MCF 10A (cell line): ENCODE measurements around the gene MAT2A. TPM values are rescaled to one million over a fixed set of nuclear protein-coding genes. Genes with fewer than 3 reads are reported as not detected.

Source experiments
- BruUV-seq: library from RNA; stranded (reverse); fragments of 400-500 nt; replicated peaks from 2 replicates; lab custom pipeline; 2021; lab: Mats Ljungman, UMichigan
- CTCF ChIA-PET: fragments of 300-600 bp; sonication (Branson Sonifier 250); formaldehyde crosslinking; extraction: SDS; loops from one replicate; lab custom pipeline; 2021; ENCODE audit warnings: antibody characterized with exemption, inconsistent platforms; lab: Yijun Ruan, JAX
- POLR2A ChIA-PET: fragments of 300-600, 350-650 bp; sonication (Branson Sonifier 250); formaldehyde crosslinking; extraction: SDS; loops from one replicate; lab custom pipeline; 2020; ENCODE audit warnings: antibody characterized with exemption, inconsistent platforms; lab: Yijun Ruan, JAX
- DNase-seq: peaks from one replicate; pipeline ENCODE4 v3.0.0-alpha.2; 2018; ENCODE audit not compliant: unreplicated experiment
- H3K27ac Mint-ChIP-seq: one replicate; pipeline ENCODE4 v1.8.0; 2022; ENCODE audit warnings: mild to moderate bottlenecking, low read depth, mixed read lengths; ENCODE audit not compliant: unreplicated experiment
- H3K27me3 Mint-ChIP-seq: one replicate; pipeline ENCODE4 v1.8.0; 2022; ENCODE audit warnings: mixed read lengths; ENCODE audit not compliant: insufficient read depth, unreplicated experiment
- H3K36me3 Mint-ChIP-seq: one replicate; pipeline ENCODE4 v1.8.0; 2022; ENCODE audit warnings: mild to moderate bottlenecking, moderate library complexity, mixed read lengths; ENCODE audit not compliant: insufficient read depth, unreplicated experiment
- H3K4me1 Mint-ChIP-seq: one replicate; pipeline ENCODE4 v1.8.0; 2022; ENCODE audit warnings: mixed read lengths; ENCODE audit not compliant: insufficient read depth, unreplicated experiment
- H3K4me3 Mint-ChIP-seq: one replicate; pipeline ENCODE4 v1.8.0; 2022; ENCODE audit warnings: mild to moderate bottlenecking, moderate library complexity, mixed read lengths; ENCODE audit not compliant: unreplicated experiment
- H3K9me3 Mint-ChIP-seq: one replicate; pipeline ENCODE4 v1.8.0; 2022; ENCODE audit warnings: mixed read lengths; ENCODE audit not compliant: unreplicated experiment
- CTCF ChIP-seq: fragments of 200-600 bp; IDR thresholded peaks from one replicate; pipeline ENCODE4 v1.8.0; 2022; ENCODE audit warnings: antibody characterized with exemption, mild to moderate bottlenecking; ENCODE audit not compliant: unreplicated experiment
- intact Hi-C: fragments of 100-400 bp; cut with micrococcal nuclease; formaldehyde crosslinking; loops from 2 replicates; pipeline ENCODE4 v1.14.1; 2022
- total RNA-seq: library from RNA; stranded (reverse); gene quantifications from 2 replicates; pipeline ENCODE4 v1.2.3, GENCODE V29; 2022

The MAT2A gene
- total RNA-seq, 1 experiment from 2014 or later: 366 TPM

- POLR2A ChIA-PET: interaction anchor here (0.6 to 5.4 kb wide), 30 partner anchors 9 to 252 kb away, joined by 3 to 113 read pairs (median 7); partner anchors contain the start of genes C2orf68, GGCX, MAT2A and RNF181
- Mint-ChIP-seq H3K36me3 (peaks cover 36% of the 10 kb centered on the region), H3K27me3 (no peaks in the 10 kb centered on the region), H3K4me3 (peak overlapping the region; percentile 79), H3K9me3 (no peaks in the 10 kb centered on the region), H3K27ac (peak overlapping the region; percentile 94), H3K4me1 (peaks cover 11% of the 10 kb centered on the region)
- intact Hi-C loops: no loop called here
- no TSS peak for BruUV-seq
- CTCF ChIA-PET: interaction anchor here (0.6 to 1.3 kb wide), 6 partner anchors 12 to 157 kb away, joined by 3 to 6 read pairs (median 4); no protein-coding TSS in a partner anchor
- peak; percentile 25 for DNase-seq
- no peak for TF ChIP-seq CTCF
Measured at GRCh38 chr2:85578243-85579180, 39.5 kb downstream of the MAT2A start.

GRCh38 chr2:85579266-85579935 lies 40.4 kb downstream of the MAT2A start:
- Mint-ChIP-seq H3K27me3 (no peaks in the 10 kb centered on the region), H3K36me3 (peaks cover 42% of the 10 kb centered on the region), H3K4me1 (peaks cover 11% of the 10 kb centered on the region), H3K4me3 (peak overlapping the region; percentile 79), H3K27ac (peak overlapping the region; percentile 94), H3K9me3 (no peaks in the 10 kb centered on the region)
- ChIA-PET CTCF (interaction anchor here (0.6 to 1.3 kb wide), 3 partner anchors 11 to 666 kb away, joined by 3 to 4 read pairs (median 4); no protein-coding TSS in a partner anchor), POLR2A (interaction anchor here (0.7 to 5.4 kb wide), 11 partner anchors 8 to 253 kb away, joined by 3 to 113 read pairs (median 6); partner anchors contain the start of genes RNF181, TGOLN2 and TMEM150A)
- intact Hi-C loops: no loop called here
- TF ChIP-seq CTCF: no peak
- no peak for DNase-seq
- BruUV-seq: no TSS peak

GRCh38 chr2:85580206-85580605 lies 41.2 kb downstream of the MAT2A start:
- Mint-ChIP-seq H3K27me3 (no peaks in the 10 kb centered on the region), H3K4me1 (peaks cover 17% of the 10 kb centered on the region), H3K27ac (no peak overlapping the region), H3K9me3 (no peaks in the 10 kb centered on the region), H3K36me3 (peaks cover 42% of the 10 kb centered on the region), H3K4me3 (no peak overlapping the region)
- BruUV-seq: no TSS peak
- CTCF ChIA-PET: interaction anchor here (0.5 to 1.1 kb wide), 2 partner anchors 12 to 13 kb away, joined by 3 to 5 read pairs; no protein-coding TSS in a partner anchor
- DNase-seq: no peak
- POLR2A ChIA-PET: interaction anchor here (0.7 to 5.4 kb wide), 7 partner anchors 9 to 143 kb away, joined by 3 to 113 read pairs (median 3); partner anchors contain the start of gene RNF181
- no peak for TF ChIP-seq CTCF
- intact Hi-C loops: no loop called here
